Stimulated activated CD4-positive, alpha-beta T cell treated with anti-CD3 and anti-CD28 coated beads, Interleukin-1b, Interleukin-23, amount 100 ng/mL, for 48 hours (primary cell): ENCODE measurements around the gene WNT5B.
A peak's percentile ranks its signal among the peaks of the same experiment; 100 is the strongest.
"Not testable (repeated sequence)": the region's sequence is repeated elsewhere in the genome, so short reads cannot be mapped to it uniquely, and the experiment has no call there.

Experiments
- DNase-seq: peaks from one replicate; pipeline ENCODE4 v3.0.0-alpha.2; 2020

The WNT5B gene

GRCh38 chr12:1602706-1603105 is 26.3 kb upstream of the WNT5B start:
- not testable (repeated sequence) for DNase-seq

- no peak for DNase-seq
Measured at GRCh38 chr12:1603269-1603993, 25.6 kb upstream of the WNT5B start.

GRCh38 chr12:1604464-1604863 is 24.6 kb upstream of the WNT5B start:
- no peak for DNase-seq

- peak; percentile 47 for DNase-seq
Measured at GRCh38 chr12:1605129-1606020, 23.7 kb upstream of the WNT5B start.

GRCh38 chr12:1606021-1606622 is 22.9 kb upstream of the WNT5B start:
- DNase-seq = peak; percentile 71

- DNase-seq = no peak
Measured at GRCh38 chr12:1607940-1608712, 20.9 kb upstream of the WNT5B start.

- DNase-seq = no peak
Measured at GRCh38 chr12:1608713-1609119, 20.3 kb upstream of the WNT5B start.

GRCh38 chr12:1610072-1610643 is 18.9 kb upstream of the WNT5B start:
- no peak for DNase-seq

- no peak for DNase-seq
Measured at GRCh38 chr12:1611803-1612572, 17.0 kb upstream of the WNT5B start.

- no peak for DNase-seq
Measured at GRCh38 chr12:1613860-1614259, 15.2 kb upstream of the WNT5B start.

GRCh38 chr12:1614360-1614759 is 14.7 kb upstream of the WNT5B start:
- no peak for DNase-seq

GRCh38 chr12:1616233-1617066 is 12.6 kb upstream of the WNT5B start:
- DNase-seq = no peak

GRCh38 chr12:1618489-1618888 is 10.5 kb upstream of the WNT5B start:
- no peak for DNase-seq

GRCh38 chr12:1619159-1619558 is 9.9 kb upstream of the WNT5B start:
- DNase-seq = no peak

- DNase-seq = peak; percentile 47
Measured at GRCh38 chr12:1619587-1619986, 9.4 kb upstream of the WNT5B start.

GRCh38 chr12:1620092-1620491 is 8.9 kb upstream of the WNT5B start:
- DNase-seq = no peak

- DNase-seq = no peak
Measured at GRCh38 chr12:1622406-1622805, 6.6 kb upstream of the WNT5B start.

- DNase-seq = no peak
Measured at GRCh38 chr12:1629338-1630132, 504 bp downstream of the WNT5B start.

- no peak for DNase-seq
Measured at GRCh38 chr12:1630133-1630826, 1.2 kb downstream of the WNT5B start.
